ENCODE results near the gene TCEAL9.
A peak's percentile ranks its signal among the peaks of the same experiment; 100 is the strongest.

TCEAL9 gene

DNA sequence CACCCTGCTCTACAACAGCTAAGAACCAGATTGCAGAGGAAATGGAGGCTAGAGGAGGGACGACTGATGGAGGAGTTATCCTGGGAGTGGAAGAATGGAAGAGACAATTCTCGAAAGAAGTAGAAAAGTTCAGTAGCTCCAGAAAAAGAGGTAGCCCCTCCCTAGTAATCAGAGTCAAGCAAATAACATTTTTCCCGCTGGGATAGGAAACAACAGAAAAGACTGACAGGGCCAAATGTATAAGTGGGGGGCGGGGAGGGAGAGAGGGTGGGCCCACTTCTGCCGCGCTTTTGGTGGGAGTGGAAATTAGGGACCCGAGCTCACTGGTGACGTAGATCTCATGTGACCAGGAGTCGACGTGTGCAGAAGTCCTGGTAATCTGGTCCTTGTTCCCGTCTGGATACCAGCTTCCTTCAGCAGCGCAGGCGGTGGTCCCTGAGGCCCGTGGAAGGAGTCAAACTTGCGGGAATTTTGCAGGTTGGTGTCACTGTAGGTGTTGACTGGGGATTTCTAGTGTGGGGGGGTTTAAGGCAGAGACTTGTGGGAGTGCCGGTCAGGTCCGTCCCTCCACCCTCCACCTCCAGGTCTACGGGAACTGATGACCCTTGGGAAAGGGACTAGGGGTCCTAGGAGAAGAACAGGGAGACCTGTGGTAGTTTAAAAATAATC is at the start of gene TCEAL9:
TCEAL9 (plus strand) TSS at position 377 of the 669 bp plus-strand sequence. CDS start 1,179 bp downstream, outside the sequence.
- peak within 1 kb of the TSS; percentile 89 for H3K27ac ChIP-seq (ENCODE audit: low read depth, low read length)
- H3K36me3 ChIP-seq (ENCODE audit: insufficient read depth, low read length) = no peaks in the 10 kb centered on the region
- peak within 1 kb of the TSS; percentile 47 to 71 for H3K4me3 ChIP-seq (ENCODE audit: low read depth in 1 of 2, low read length in 2 of 2)
- H3K9me3 ChIP-seq (ENCODE audit: low read length) = no peaks in the 10 kb centered on the region
- no peaks in the 10 kb centered on the region for H3K27me3 ChIP-seq (ENCODE audit: control insufficient read depth in 1 of 2, insufficient read depth in 2 of 2, low read length in 2 of 2)
- peak within 1 kb of the TSS; percentile 89 for H3K9ac ChIP-seq (ENCODE audit: low read length)
- no peaks in the 10 kb centered on the region for H3K4me1 ChIP-seq (ENCODE audit: insufficient read depth, low read length)

DNA sequence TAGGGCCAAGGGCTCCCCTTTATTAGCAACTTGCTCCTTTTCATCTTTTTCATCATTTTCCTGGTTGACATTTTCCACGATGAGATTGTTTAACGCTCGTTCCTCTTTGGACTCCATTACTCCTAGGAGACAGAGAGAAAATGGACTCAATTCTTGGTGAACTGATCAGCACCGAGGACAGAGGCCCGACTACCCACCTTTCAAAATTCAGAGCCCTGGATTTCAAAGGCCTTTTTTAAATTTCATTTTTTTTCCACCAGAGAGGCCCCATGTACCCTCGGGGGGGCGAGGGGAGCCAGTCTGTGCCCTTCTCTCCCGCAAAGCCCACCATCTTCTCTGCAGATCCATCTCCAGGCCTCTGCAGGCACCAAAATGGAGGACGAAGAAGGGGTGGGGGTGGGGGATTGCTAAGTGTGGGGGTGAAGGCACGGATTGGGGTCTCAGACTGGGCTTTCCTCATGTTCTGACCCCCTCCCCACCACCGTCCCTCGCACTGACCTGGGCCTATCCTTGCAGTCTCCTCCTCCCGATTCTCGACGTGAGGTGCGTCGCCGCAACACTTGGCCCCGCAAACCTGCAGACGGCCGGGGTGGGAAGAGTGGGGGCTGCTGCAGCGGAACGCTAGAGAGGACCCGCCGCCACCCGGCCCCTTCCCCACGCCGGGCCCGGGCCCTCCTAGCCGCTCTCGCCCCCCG is 46.3 kb upstream of the TCEAL9 start:
- Histone ChIP-seq H3K9me3 (ENCODE audit: low read length) (no peaks in the 10 kb centered on the region), H3K27me3 (ENCODE audit: control insufficient read depth in 1 of 2, insufficient read depth in 2 of 2, low read length in 2 of 2) (peaks cover 5 to 16% of the 10 kb centered on the region in 2 donors), H3K4me1 (ENCODE audit: insufficient read depth, low read length) (no peaks in the 10 kb centered on the region), H3K9ac (ENCODE audit: low read length) (no peak overlapping the region), H3K36me3 (ENCODE audit: insufficient read depth, low read length) (no peaks in the 10 kb centered on the region), H3K27ac (ENCODE audit: low read depth, low read length) (no peak overlapping the region), H3K4me3 (ENCODE audit: low read depth in 1 of 2, low read length in 2 of 2) (peak overlapping the region in 1 of 2 donors; percentile 59)

GRCh38 chrX:103310555-103311398 is 45.5 kb upstream of the TCEAL9 start, which contains the start of gene BEX2:
Gene BEX2, minus strand, starts transcription at chrX:103310990. Its CDS starts 1,014 bp downstream, at chrX:103309976.
- H3K9me3 ChIP-seq (ENCODE audit: low read length) = no peaks in the 10 kb centered on the region
- no peaks in the 10 kb centered on the region for H3K4me1 ChIP-seq (ENCODE audit: insufficient read depth, low read length)
- H3K27me3 ChIP-seq (ENCODE audit: control insufficient read depth in 1 of 2, insufficient read depth in 2 of 2, low read length in 2 of 2) = peaks cover 5 to 16% of the 10 kb centered on the region in 2 donors
- peak within 1 kb of the TSS; percentile 37 to 59 for H3K4me3 ChIP-seq (ENCODE audit: low read depth in 1 of 2, low read length in 2 of 2)
- H3K36me3 ChIP-seq (ENCODE audit: insufficient read depth, low read length) = no peaks in the 10 kb centered on the region
- H3K27ac ChIP-seq (ENCODE audit: low read depth, low read length) = no peak within 1 kb of the TSS
- H3K9ac ChIP-seq (ENCODE audit: low read length) = no peak within 1 kb of the TSS

DNA sequence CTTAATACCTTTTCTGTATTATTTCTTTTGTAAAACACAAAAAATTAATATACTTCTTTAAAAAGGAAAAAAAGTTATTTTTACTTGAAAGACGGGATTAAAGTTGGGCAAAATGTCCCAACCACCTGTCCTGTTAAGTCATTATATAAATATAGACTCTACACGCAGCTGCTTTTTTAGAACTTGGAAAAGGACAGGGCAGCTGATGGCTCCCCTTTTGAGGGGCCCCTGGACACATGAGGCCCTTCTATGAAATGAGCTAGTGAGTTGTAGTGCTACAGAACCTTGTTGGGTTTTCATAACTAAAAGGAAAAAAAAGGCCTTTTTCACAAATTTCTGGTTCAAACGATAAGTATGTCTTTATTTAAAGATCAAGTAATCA is 44.9 kb upstream of the TCEAL9 start:
- Histone ChIP-seq H3K4me3 (ENCODE audit: low read depth in 1 of 2, low read length in 2 of 2) (no peak overlapping the region), H3K36me3 (ENCODE audit: insufficient read depth, low read length) (no peaks in the 10 kb centered on the region), H3K4me1 (ENCODE audit: insufficient read depth, low read length) (no peaks in the 10 kb centered on the region), H3K9me3 (ENCODE audit: low read length) (no peaks in the 10 kb centered on the region), H3K27ac (ENCODE audit: low read depth, low read length) (no peak overlapping the region), H3K27me3 (ENCODE audit: control insufficient read depth in 1 of 2, insufficient read depth in 2 of 2, low read length in 2 of 2) (peaks cover 5 to 16% of the 10 kb centered on the region in 2 donors), H3K9ac (ENCODE audit: low read length) (no peak overlapping the region)

DNA sequence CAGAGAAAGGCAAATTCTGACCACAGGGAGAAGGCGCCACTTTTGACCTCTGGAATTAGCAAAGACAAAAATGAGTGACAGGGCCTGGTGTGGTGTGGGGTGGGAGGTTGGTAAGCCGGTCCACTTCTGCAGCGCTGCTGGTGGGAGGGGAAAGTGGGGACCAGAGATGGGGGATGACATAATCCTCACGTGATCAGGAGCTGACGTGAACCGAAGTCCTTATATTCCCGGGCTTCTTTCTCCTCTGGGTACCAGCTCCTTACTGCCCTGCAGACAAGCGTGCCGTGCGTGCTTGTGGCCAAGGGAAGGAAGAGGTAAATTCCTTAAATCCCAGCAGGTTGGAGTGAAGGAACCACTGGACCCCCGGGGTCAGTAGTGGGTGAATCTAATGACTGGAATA is 26.3 kb upstream of the TCEAL9 start, which contains the start of gene TCEAL7:
TCEAL7 (plus strand) TSS at position 249 of the 400 bp plus-strand sequence. CDS start 1,165 bp downstream, outside the sequence.
- Histone ChIP-seq H3K4me1 (ENCODE audit: insufficient read depth, low read length) (no peaks in the 10 kb centered on the region), H3K4me3 (ENCODE audit: low read depth in 1 of 2, low read length in 2 of 2) (peak within 1 kb of the TSS; percentile 44 to 51), H3K27me3 (ENCODE audit: control insufficient read depth in 1 of 2, insufficient read depth in 2 of 2, low read length in 2 of 2) (peaks cover 0 to 6% of the 10 kb centered on the region in 2 donors), H3K36me3 (ENCODE audit: insufficient read depth, low read length) (no peaks in the 10 kb centered on the region), H3K9ac (ENCODE audit: low read length) (no peak within 1 kb of the TSS), H3K9me3 (ENCODE audit: low read length) (no peaks in the 10 kb centered on the region), H3K27ac (ENCODE audit: low read depth, low read length) (peak within 1 kb of the TSS; percentile 60)

DNA sequence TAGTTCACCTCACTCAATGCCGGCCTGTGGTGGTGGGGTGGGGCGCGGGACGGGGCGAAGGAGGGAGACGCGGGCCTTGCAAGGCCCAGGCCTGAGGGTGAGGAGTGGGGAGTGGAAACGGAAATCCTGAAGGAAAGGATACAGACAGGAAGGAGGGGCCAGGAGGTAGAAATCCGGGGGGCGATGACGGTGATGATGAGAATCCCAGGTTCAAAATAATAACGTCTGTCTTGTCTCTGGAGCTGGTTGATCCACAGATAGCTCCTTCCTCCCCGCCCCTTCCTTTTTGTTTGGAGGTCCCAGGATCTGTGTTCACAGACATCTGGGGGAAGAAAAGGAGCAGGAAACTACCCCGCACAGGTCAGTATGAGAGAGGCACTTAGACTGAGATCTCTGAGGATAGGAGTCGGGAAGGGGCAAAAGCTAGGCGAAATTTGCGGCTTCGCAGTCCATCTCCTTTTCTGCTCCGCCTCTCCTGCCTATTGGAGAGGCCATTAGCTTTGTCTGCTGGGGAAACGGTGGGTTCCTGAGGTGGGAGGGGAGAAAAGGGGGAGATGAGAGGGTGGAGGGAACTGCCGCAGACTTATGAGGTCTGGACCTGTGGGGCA is 25.5 kb upstream of the TCEAL9 start:
- peaks cover 0 to 6% of the 10 kb centered on the region in 2 donors for H3K27me3 ChIP-seq (ENCODE audit: control insufficient read depth in 1 of 2, insufficient read depth in 2 of 2, low read length in 2 of 2)
- H3K36me3 ChIP-seq (ENCODE audit: insufficient read depth, low read length) = no peaks in the 10 kb centered on the region
- H3K9me3 ChIP-seq (ENCODE audit: low read length) = no peaks in the 10 kb centered on the region
- no peak overlapping the region for H3K9ac ChIP-seq (ENCODE audit: low read length)
- no peaks in the 10 kb centered on the region for H3K4me1 ChIP-seq (ENCODE audit: insufficient read depth, low read length)
- peak overlapping the region; percentile 7 for H3K27ac ChIP-seq (ENCODE audit: low read depth, low read length)
- peak overlapping the region; percentile 44 to 51 for H3K4me3 ChIP-seq (ENCODE audit: low read depth in 1 of 2, low read length in 2 of 2)

DNA sequence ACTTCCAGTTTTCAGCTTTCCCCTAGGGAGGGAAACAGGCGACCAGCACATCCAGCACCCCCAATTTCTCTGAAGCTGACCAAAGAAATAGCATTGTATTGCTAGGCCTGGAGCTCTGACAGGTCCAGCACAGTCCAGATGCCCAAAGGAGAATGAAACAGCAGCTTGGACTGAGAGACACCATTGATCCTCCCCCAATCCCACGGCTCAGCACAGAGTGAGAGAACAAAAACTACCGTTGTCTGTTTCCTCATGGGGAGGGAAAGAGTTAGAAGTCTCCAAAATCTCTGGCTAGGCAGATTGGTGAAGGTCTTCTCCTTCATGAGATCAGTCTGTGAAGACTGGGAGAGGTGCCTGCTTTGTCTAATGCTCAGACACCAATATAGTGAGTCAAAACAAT is 17.6 kb upstream of the TCEAL9 start:
- H3K9ac ChIP-seq (ENCODE audit: low read length) = no peak overlapping the region
- no peak overlapping the region for H3K4me3 ChIP-seq (ENCODE audit: low read depth in 1 of 2, low read length in 2 of 2)
- no peaks in the 10 kb centered on the region for H3K27me3 ChIP-seq (ENCODE audit: control insufficient read depth in 1 of 2, insufficient read depth in 2 of 2, low read length in 2 of 2)
- H3K27ac ChIP-seq (ENCODE audit: low read depth, low read length) = no peak overlapping the region
- H3K9me3 ChIP-seq (ENCODE audit: low read length) = no peaks in the 10 kb centered on the region
- H3K36me3 ChIP-seq (ENCODE audit: insufficient read depth, low read length) = no peaks in the 10 kb centered on the region
- no peaks in the 10 kb centered on the region for H3K4me1 ChIP-seq (ENCODE audit: insufficient read depth, low read length)

GRCh38 chrX:103343105-103343504 is 13.2 kb upstream of the TCEAL9 start:
- Histone ChIP-seq H3K9me3 (ENCODE audit: low read length) (no peaks in the 10 kb centered on the region), H3K27ac (ENCODE audit: low read depth, low read length) (no peak overlapping the region), H3K9ac (ENCODE audit: low read length) (no peak overlapping the region), H3K4me3 (ENCODE audit: low read depth in 1 of 2, low read length in 2 of 2) (no peak overlapping the region), H3K27me3 (ENCODE audit: control insufficient read depth in 1 of 2, insufficient read depth in 2 of 2, low read length in 2 of 2) (peaks cover 0 to 7% of the 10 kb centered on the region in 2 donors), H3K36me3 (ENCODE audit: insufficient read depth, low read length) (no peaks in the 10 kb centered on the region), H3K4me1 (ENCODE audit: insufficient read depth, low read length) (no peaks in the 10 kb centered on the region)

DNA sequence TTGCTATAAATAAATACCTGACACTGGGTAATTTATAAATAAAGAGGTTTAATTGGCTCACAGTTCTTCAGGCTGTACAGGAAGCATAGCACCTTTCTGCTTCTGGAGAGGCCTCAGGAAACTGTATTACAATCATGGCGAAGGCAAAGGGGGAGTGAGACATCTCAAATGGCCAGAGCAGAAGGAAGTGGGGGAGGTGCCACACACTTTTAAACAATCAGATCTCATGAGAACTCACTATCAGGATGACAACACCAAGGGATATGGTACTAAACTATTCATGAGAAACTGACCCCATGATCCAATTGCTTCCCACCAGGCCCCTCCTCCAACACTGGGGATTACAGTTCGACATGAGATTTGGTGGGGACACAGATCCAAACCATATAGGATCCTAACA is 11.7 kb upstream of the TCEAL9 start:
- Histone ChIP-seq H3K27ac (ENCODE audit: low read depth, low read length) (no peak overlapping the region), H3K27me3 (ENCODE audit: control insufficient read depth in 1 of 2, insufficient read depth in 2 of 2, low read length in 2 of 2) (peaks cover 0 to 12% of the 10 kb centered on the region in 2 donors)

DNA sequence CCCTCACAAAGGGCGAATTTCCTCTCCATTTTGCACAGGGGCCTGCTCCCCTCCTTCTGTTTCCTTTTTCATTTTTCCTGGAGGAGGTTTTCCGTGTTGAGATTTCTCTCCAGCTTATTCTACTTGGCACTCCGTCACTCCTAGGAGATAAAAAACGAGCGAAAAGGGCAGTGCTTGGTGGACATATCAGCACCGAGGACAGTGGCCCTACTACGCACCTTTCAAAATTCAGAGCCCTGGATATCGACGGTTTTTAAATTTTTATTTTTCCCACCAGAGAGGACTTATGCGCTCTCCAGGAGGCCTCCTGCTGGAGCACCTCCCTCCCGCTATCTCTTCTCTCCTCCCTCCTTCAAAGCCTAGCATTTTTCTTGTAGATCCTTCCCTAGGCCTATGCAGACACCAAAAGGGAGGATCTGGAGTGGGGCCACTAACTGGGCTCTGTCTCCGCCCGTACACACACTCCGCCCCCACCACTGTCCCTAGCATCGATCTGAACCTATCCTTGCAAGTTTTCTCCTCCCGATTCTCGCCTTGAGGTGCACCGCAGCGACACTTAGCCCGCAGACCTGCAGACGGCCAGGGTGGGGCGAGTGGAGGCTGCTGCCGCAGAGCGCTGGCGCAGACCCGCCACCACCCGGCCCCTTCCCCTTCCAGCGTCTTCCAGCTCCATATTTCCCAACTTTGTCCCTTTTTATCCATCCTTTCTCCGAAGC is 8.5 kb upstream of the TCEAL9 start:
- no peaks in the 10 kb centered on the region for H3K9me3 ChIP-seq (ENCODE audit: low read length)
- no peak overlapping the region for H3K9ac ChIP-seq (ENCODE audit: low read length)
- peaks cover 0 to 12% of the 10 kb centered on the region in 2 donors for H3K27me3 ChIP-seq (ENCODE audit: control insufficient read depth in 1 of 2, insufficient read depth in 2 of 2, low read length in 2 of 2)
- no peaks in the 10 kb centered on the region for H3K36me3 ChIP-seq (ENCODE audit: insufficient read depth, low read length)
- no peak overlapping the region for H3K27ac ChIP-seq (ENCODE audit: low read depth, low read length)
- H3K4me3 ChIP-seq (ENCODE audit: low read depth in 1 of 2, low read length in 2 of 2) = no peak overlapping the region
- no peaks in the 10 kb centered on the region for H3K4me1 ChIP-seq (ENCODE audit: insufficient read depth, low read length)

More for the DNA sequence above, 11.7 kb upstream of the TCEAL9 start:
- Histone ChIP-seq H3K4me1 (ENCODE audit: insufficient read depth, low read length) (no peaks in the 10 kb centered on the region), H3K9me3 (ENCODE audit: low read length) (no peaks in the 10 kb centered on the region), H3K9ac (ENCODE audit: low read length) (no peak overlapping the region), H3K36me3 (ENCODE audit: insufficient read depth, low read length) (no peaks in the 10 kb centered on the region), H3K4me3 (ENCODE audit: low read depth in 1 of 2, low read length in 2 of 2) (no peak overlapping the region)
